Loucy (cell line): ENCODE results near the gene NUDT2.

Experiments used
- H2AFZ ChIP-seq: fragments of 200-600 bp; sonication (generic); 2 replicates; pipeline ENCODE4 v1.6.0; 2016; ENCODE audit warnings: antibody characterized with exemption, mild to moderate bottlenecking, low read length, moderate library complexity
- H3F3A ChIP-seq: fragments of 200-600 bp; 2 replicates; pipeline ENCODE4 v1.6.0; 2016; ENCODE audit warnings: antibody characterized with exemption, low read depth, mild to moderate bottlenecking
- H3K27me3 ChIP-seq: fragments of 200-600 bp; sonication (generic); 2 replicates; pipeline ENCODE4 v1.6.1; 2014; ENCODE audit warnings: low read length, mild to moderate bottlenecking; ENCODE audit not compliant: insufficient read depth, poor library complexity, severe bottlenecking
- H3K36me3 ChIP-seq: fragments of 200-600 bp; sonication (generic); 2 replicates; pipeline ENCODE4 v1.6.1; 2016; ENCODE audit warnings: low read length; ENCODE audit not compliant: insufficient read depth
- H3K4me1 ChIP-seq: fragments of 200-600 bp; sonication (generic); 2 replicates; pipeline ENCODE4 v1.5.1; 2014; ENCODE audit warnings: low read length, mild to moderate bottlenecking; ENCODE audit not compliant: insufficient read depth, poor library complexity, severe bottlenecking
- H3K4me2 ChIP-seq: fragments of 200-600 bp; sonication (generic); 2 replicates; pipeline ENCODE4 v1.6.0; 2014; ENCODE audit warnings: antibody characterized with exemption, low read length, low read depth, mild to moderate bottlenecking; ENCODE audit not compliant: poor library complexity, severe bottlenecking
- H3K4me3 ChIP-seq: fragments of 200-600 bp; sonication (generic); 2 replicates; pipeline ENCODE4 v1.5.1; 2014; ENCODE audit warnings: low read length, mild to moderate bottlenecking, mixed read lengths; ENCODE audit not compliant: poor library complexity, severe bottlenecking
- H3K79me2 ChIP-seq: fragments of 200-600 bp; sonication (generic); 2 replicates; pipeline ENCODE4 v1.6.1; 2014; ENCODE audit warnings: low read length; ENCODE audit not compliant: insufficient read depth
- H3K9ac ChIP-seq: fragments of 200-600 bp; sonication (generic); 2 replicates; pipeline ENCODE4 v1.6.0; 2014; ENCODE audit warnings: mild to moderate bottlenecking, low read depth, low read length, moderate library complexity; ENCODE audit not compliant: poor library complexity, severe bottlenecking
- H3K9me2 ChIP-seq: fragments of 200-600 bp; sonication (generic); replicated peaks from 2 replicates; pipeline ENCODE4 v1.6.1; 2016; ENCODE audit warnings: low read depth, low read length, mixed read lengths
- H3K9me3 ChIP-seq: fragments of 200-600 bp; sonication (generic); 2 replicates; pipeline ENCODE4 v1.6.1; 2014; ENCODE audit warnings: mild to moderate bottlenecking, antibody characterized with exemption, low read length, low read depth; ENCODE audit not compliant: insufficient read depth
- H4K20me1 ChIP-seq: fragments of 200-600 bp; sonication (generic); 2 replicates; pipeline ENCODE4 v1.6.0; 2014; ENCODE audit warnings: antibody characterized with exemption, low read length, mild to moderate bottlenecking; ENCODE audit not compliant: insufficient read depth, poor library complexity, severe bottlenecking
- CTCF ChIP-seq: fragments of 200-600 bp; sonication (generic); conservative IDR thresholded peaks from 2 replicates; pipeline ENCODE4 v1.5.1; 2014; ENCODE audit warnings: mild to moderate bottlenecking, antibody characterized with exemption, low read length
- EZH2phosphoT487 ChIP-seq: fragments of 200-600 bp; IDR thresholded peaks from 2 replicates; pipeline ENCODE4 v1.6.1; 2018; ENCODE audit warnings: antibody characterized with exemption, mild to moderate bottlenecking, moderate library complexity, borderline replicate concordance

The NUDT2 gene

GRCh38 chr9:34371886-34372466, 42.6 kb downstream of the NUDT2 start:
- TF ChIP-seq EZH2phosphoT487, result no peak
- TF ChIP-seq CTCF, result no peak
- peaks cover 16% of the 10 kb centered on the region for H3K4me1 ChIP-seq
- H3K9me2 ChIP-seq, result no peaks in the 10 kb centered on the region
- no peak overlapping the region for H3K4me2 ChIP-seq
- no peaks in the 10 kb centered on the region for H3K79me2 ChIP-seq
- no peak overlapping the region for H3K4me3 ChIP-seq
- no peaks in the 10 kb centered on the region for H3K36me3 ChIP-seq
- peaks cover 3% of the 10 kb centered on the region; the same call in 1 of the 2 replicates for H3K9me3 ChIP-seq
- H3K9ac ChIP-seq, result no peak overlapping the region
- H3K27me3 ChIP-seq, result no peaks in the 10 kb centered on the region
- no peaks in the 10 kb centered on the region for H3F3A ChIP-seq
- H2AFZ ChIP-seq, result no peak overlapping the region
- no peaks in the 10 kb centered on the region for H4K20me1 ChIP-seq

GRCh38 chr9:34372467-34373011, 43.2 kb downstream of the NUDT2 start:
- no peaks in the 10 kb centered on the region for H4K20me1 ChIP-seq
- no peaks in the 10 kb centered on the region for H3F3A ChIP-seq
- no peak overlapping the region for H3K9ac ChIP-seq
- no peak overlapping the region for H3K4me3 ChIP-seq
- no peaks in the 10 kb centered on the region for H3K27me3 ChIP-seq
- H3K79me2 ChIP-seq, result no peaks in the 10 kb centered on the region
- no peak overlapping the region for H2AFZ ChIP-seq
- H3K36me3 ChIP-seq, result no peaks in the 10 kb centered on the region
- TF ChIP-seq EZH2phosphoT487, result no peak
- TF ChIP-seq CTCF, result no peak
- peaks cover 20% of the 10 kb centered on the region for H3K4me1 ChIP-seq
- H3K4me2 ChIP-seq, result no peak overlapping the region
- peaks cover 3% of the 10 kb centered on the region; the same call in 1 of the 2 replicates for H3K9me3 ChIP-seq
- no peaks in the 10 kb centered on the region for H3K9me2 ChIP-seq

GRCh38 chr9:34373749-34374148, 44.4 kb downstream of the NUDT2 start:
- Histone ChIP-seq H3K79me2 (no peaks in the 10 kb centered on the region), H3K9me2 (no peaks in the 10 kb centered on the region), H3K36me3 (no peaks in the 10 kb centered on the region), H2AFZ (no peak overlapping the region), H3K27me3 (no peaks in the 10 kb centered on the region), H3K4me2 (no peak overlapping the region), H3K4me3 (no peak overlapping the region), H3K4me1 (peaks cover 20% of the 10 kb centered on the region), H3K9me3 (no peaks in the 10 kb centered on the region), H4K20me1 (no peaks in the 10 kb centered on the region), H3F3A (no peaks in the 10 kb centered on the region), H3K9ac (no peak overlapping the region)
- TF ChIP-seq CTCF (no peak), EZH2phosphoT487 (no peak)
